ENCODE results near the gene VASH2.

DNA sequence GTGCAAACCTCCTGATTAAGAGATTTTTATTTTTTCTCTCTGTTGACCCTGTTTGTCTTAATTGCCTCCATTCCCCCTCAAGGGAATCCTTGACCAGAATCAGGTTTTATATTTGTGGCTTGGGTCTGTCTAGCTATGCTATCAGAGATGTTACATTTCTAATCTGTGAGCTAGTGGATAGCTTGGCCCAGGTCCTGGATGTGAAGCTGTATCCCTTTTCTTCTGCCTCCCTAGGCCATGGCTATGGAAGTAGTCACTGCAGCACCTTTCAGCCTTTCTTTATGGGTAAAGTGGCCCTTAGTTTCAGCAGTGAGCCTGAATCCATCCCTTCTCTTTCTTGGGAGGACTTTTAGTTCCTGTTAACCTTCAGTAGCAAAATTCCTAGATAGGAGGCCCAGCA is 82.3 kb downstream of the VASH2 start:
- TF ChIP-seq, protein P1, sequence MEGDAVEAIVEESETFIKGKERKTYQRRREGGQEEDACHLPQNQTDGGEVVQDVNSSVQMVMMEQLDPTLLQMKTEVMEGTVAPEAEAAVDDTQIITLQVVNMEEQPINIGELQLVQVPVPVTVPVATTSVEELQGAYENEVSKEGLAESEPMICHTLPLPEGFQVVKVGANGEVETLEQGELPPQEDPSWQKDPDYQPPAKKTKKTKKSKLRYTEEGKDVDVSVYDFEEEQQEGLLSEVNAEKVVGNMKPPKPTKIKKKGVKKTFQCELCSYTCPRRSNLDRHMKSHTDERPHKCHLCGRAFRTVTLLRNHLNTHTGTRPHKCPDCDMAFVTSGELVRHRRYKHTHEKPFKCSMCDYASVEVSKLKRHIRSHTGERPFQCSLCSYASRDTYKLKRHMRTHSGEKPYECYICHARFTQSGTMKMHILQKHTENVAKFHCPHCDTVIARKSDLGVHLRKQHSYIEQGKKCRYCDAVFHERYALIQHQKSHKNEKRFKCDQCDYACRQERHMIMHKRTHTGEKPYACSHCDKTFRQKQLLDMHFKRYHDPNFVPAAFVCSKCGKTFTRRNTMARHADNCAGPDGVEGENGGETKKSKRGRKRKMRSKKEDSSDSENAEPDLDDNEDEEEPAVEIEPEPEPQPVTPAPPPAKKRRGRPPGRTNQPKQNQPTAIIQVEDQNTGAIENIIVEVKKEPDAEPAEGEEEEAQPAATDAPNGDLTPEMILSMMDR (conservative IDR thresholded peaks at IDR 0.05; ENCODE audit: low read depth, low read length) = no peak
- TF ChIP-seq POLR2A (IDR thresholded peaks at IDR 0.05; ENCODE audit: low read depth, low read length) (no peak), RFX5 (IDR thresholded peaks at IDR 0.05; ENCODE audit: low read depth, low read length) (no peak), SMC3 (IDR thresholded peaks at IDR 0.05; ENCODE audit: low read depth, low read length) (no peak), RAD21 (IDR thresholded peaks at IDR 0.05; ENCODE audit: low read length) (no peak), CHD1 (IDR thresholded peaks at IDR 0.05; ENCODE audit: low read depth, low read length) (no peak), RCOR1 (IDR thresholded peaks at IDR 0.05; ENCODE audit: insufficient replicate concordance, low read length) (no peak), MXI1 (IDR thresholded peaks at IDR 0.05; ENCODE audit: borderline replicate concordance, low read depth, low read length) (no peak), MAFK (IDR thresholded peaks at IDR 0.05; ENCODE audit: low read depth, low read length) (no peak)
- TF ChIP-seq, protein P2, sequence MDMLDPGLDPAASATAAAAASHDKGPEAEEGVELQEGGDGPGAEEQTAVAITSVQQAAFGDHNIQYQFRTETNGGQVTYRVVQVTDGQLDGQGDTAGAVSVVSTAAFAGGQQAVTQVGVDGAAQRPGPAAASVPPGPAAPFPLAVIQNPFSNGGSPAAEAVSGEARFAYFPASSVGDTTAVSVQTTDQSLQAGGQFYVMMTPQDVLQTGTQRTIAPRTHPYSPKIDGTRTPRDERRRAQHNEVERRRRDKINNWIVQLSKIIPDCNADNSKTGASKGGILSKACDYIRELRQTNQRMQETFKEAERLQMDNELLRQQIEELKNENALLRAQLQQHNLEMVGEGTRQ (IDR thresholded peaks at IDR 0.05; ENCODE audit: low read depth, low read length) = no peak
